ENCODE results near the gene TGFA.

The TGFA gene

GRCh38 chr2:70523996-70524965, 29.3 kb downstream of the TGFA start:
- DNase-seq, result peak; percentile 92

- DNase-seq, result no peak
Measured at GRCh38 chr2:70523672-70523995, 30.0 kb downstream of the TGFA start.

- DNase-seq, result no peak
Measured at GRCh38 chr2:70522627-70523026, 31.0 kb downstream of the TGFA start.

- DNase-seq, result peak; percentile 25
Measured at GRCh38 chr2:70520825-70521224, 32.8 kb downstream of the TGFA start.

- no peak for DNase-seq
Measured at GRCh38 chr2:70519453-70519852, 34.2 kb downstream of the TGFA start.

GRCh38 chr2:70518557-70518956, 35.1 kb downstream of the TGFA start:
- peak; percentile 29 for DNase-seq

GRCh38 chr2:70517804-70518203, 35.8 kb downstream of the TGFA start:
- DNase-seq, result peak; percentile 41

- DNase-seq, result peak; percentile 52
Measured at GRCh38 chr2:70516596-70516995, 37.0 kb downstream of the TGFA start.

- DNase-seq, result peak; percentile 30
Measured at GRCh38 chr2:70515938-70516337, 37.7 kb downstream of the TGFA start.

GRCh38 chr2:70514612-70515055, 39.0 kb downstream of the TGFA start:
- DNase-seq, result peak; percentile 40

GRCh38 chr2:70513738-70514137, 39.9 kb downstream of the TGFA start:
- DNase-seq, result peak; percentile 32

GRCh38 chr2:70511971-70512729, 41.5 kb downstream of the TGFA start:
- DNase-seq, result peak; percentile 26

- peak; percentile 5 for DNase-seq
Measured at GRCh38 chr2:70510313-70510712, 43.3 kb downstream of the TGFA start.

- peak; percentile 65 for DNase-seq
Measured at GRCh38 chr2:70509565-70509964, 44.1 kb downstream of the TGFA start.

- peak; percentile 37 for DNase-seq
Measured at GRCh38 chr2:70508711-70509462, 44.7 kb downstream of the TGFA start.

- peak; percentile 22 for DNase-seq
Measured at GRCh38 chr2:70505613-70506391, 47.8 kb downstream of the TGFA start.

GRCh38 chr2:70504750-70505149, 48.9 kb downstream of the TGFA start:
- DNase-seq, result no peak

- peak; percentile 11 for DNase-seq
Measured at GRCh38 chr2:70503896-70504295, 49.7 kb downstream of the TGFA start.

- peak; percentile 38 for DNase-seq
Measured at GRCh38 chr2:70501728-70502127, 51.9 kb downstream of the TGFA start.

GRCh38 chr2:70501215-70501614, 52.4 kb downstream of the TGFA start:
- DNase-seq, result peak; percentile 3

GRCh38 chr2:70499253-70499652, 54.4 kb downstream of the TGFA start:
- DNase-seq, result peak; percentile 22

GRCh38 chr2:70498528-70498927, 55.1 kb downstream of the TGFA start:
- no peak for DNase-seq

Measured in islet precursor cell (in vitro differentiated cells).